Activated T-cell treated with anti-CD3 and anti-CD28 coated beads, Interleukin-2, amount 50 U/mL, for 72 hours (primary cell): ENCODE data around the gene TSEN15. TPM values are rescaled to one million over a fixed set of nuclear protein-coding genes. Genes with fewer than 3 reads are reported as not detected.
A peak's percentile ranks its signal among the peaks of the same experiment; 100 is the strongest.

Experiments used
- ATAC-seq, 2 donors: fragments of 150-1000 bp; cut with Tn5 transposase; replicated peaks in 1 of 2; 2 replicates each; pipeline ENCODE4 v1.10.0; 2021; ENCODE audit warnings: moderate library complexity in 2 of 2, mild to moderate bottlenecking in 1 of 2
- DNase-seq, 2 donors: peaks; one replicate each; pipeline ENCODE4 v3.0.0; 2021 to 2022; ENCODE audit warnings: mixed read lengths in 1 of 2
- H3K27ac Mint-ChIP-seq: one replicate; pipeline ENCODE4 v1.8.0; 2022; ENCODE audit warnings: mild to moderate bottlenecking, moderate library complexity, mixed read lengths
- H3K27me3 Mint-ChIP-seq: one replicate; pipeline ENCODE4 v1.8.0; 2022; ENCODE audit warnings: low read depth, mixed read lengths
- H3K36me3 Mint-ChIP-seq, 2 donors: one replicate each; pipeline ENCODE4 v1.8.0; 2022; ENCODE audit warnings: mixed read lengths in 2 of 2, mild to moderate bottlenecking in 1 of 2; ENCODE audit not compliant: insufficient read depth in 2 of 2
- H3K4me1 Mint-ChIP-seq: one replicate; pipeline ENCODE4 v1.8.0; 2022; ENCODE audit warnings: low read depth, mixed read lengths
- H3K4me3 Mint-ChIP-seq, 2 donors: one replicate each; pipeline ENCODE4 v1.8.0; 2022; ENCODE audit warnings: mild to moderate bottlenecking in 2 of 2, mixed read lengths in 2 of 2, moderate library complexity in 2 of 2
- H3K9me3 Mint-ChIP-seq, 2 donors: one replicate each; pipeline ENCODE4 v1.8.0; 2022; ENCODE audit warnings: mixed read lengths in 2 of 2
- total RNA-seq, 2 donors: library from RNA; stranded (reverse); gene quantifications; one replicate each; pipeline ENCODE4 v1.2.3, GENCODE V29; 2022

Gene TSEN15
- total RNA-seq, 2 donors from 2014 or later: 74.2 to 82.3 TPM

DNA sequence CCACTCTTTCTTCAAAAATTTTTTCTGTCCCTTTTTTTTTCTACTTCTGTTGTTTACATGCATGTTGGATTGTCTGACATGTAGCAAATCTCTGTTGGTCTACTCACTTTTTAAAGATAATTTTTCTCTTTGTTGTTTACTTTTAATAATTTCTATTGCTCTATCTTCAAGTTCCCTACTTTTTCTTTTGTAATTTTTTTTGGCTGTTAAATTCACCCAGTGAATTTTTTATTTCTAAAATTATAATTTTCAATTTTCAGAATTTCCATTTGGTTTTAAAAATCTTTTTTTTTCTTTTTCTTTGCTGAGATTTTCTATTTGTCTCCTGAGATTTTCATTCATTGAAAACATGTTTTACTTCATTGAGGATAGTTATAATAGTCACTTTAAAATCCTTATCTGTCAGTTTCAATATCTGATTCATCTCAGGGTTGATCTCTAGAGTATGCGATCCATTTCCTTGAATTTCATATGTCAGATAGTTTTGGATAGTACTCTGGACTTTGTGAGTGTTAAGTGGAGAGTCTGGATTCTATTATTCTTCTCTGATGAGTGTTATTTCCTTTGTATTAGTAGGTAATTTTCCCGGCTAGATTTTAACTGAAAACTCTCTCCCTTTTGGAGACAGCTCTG, 1.6 kb upstream of the TSEN15 start:
- DNase-seq (no peak), ATAC-seq (no peak)
- Mint-ChIP-seq H3K4me1 (peaks cover 42% of the 10 kb centered on the region), H3K9me3 (no peaks in the 10 kb centered on the region), H3K4me3 (peak overlapping the region; percentile 61 to 94), H3K27ac (peak overlapping the region; percentile 33), H3K36me3 (peaks cover 7 to 12% of the 10 kb centered on the region in 2 donors), H3K27me3 (peaks cover 26% of the 10 kb centered on the region)

DNA sequence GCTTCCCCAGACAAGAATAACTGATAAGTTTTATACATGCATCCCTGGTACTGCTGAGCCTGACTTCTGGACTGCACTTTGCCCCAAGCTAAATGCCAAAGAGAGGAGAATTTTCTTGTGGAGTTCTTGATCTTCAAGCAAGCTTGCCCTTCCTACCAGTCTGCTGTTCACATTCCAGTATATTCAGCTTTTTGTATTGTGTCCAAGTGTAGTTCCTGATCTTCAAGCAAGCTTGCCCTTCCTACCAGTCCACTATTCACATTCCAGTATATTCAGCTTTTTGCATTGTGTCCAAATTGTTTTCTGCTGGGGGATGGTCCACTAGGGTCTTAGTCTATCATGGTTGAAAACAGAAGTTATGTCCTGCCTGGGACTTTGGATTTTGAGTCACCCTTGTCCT, 894 bp upstream of the TSEN15 start:
- Mint-ChIP-seq H3K36me3 (peaks cover 7 to 13% of the 10 kb centered on the region in 2 donors), H3K27me3 (peaks cover 22% of the 10 kb centered on the region), H3K4me3 (peak overlapping the region; percentile 90 to 94), H3K9me3 (no peaks in the 10 kb centered on the region), H3K4me1 (peaks cover 41% of the 10 kb centered on the region), H3K27ac (peak overlapping the region; percentile 99)
- ATAC-seq: no peak
- DNase-seq: no peak

DNA sequence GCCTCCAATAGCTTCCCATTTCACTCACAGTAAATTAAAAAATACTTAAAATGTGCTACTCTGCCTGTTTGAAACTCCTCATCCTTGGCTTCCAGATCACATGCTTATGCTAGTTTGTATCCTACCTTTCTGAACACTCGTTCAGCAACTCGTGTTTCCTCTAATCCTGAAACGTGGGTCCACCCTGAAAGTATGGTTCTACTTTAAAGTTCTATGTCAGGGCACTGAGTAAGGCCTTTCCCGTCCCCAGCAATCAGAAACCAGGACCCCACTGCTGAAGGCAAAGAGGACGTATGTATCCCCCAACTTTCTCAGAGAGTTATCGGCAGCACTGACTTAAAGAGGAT, 419 bp upstream of the TSEN15 start:
- ATAC-seq (peak; percentile 24 to 27), DNase-seq (no peak)
- Mint-ChIP-seq H3K27me3 (peaks cover 22% of the 10 kb centered on the region), H3K36me3 (peaks cover 7 to 13% of the 10 kb centered on the region in 2 donors), H3K27ac (peak overlapping the region; percentile 99), H3K4me1 (peaks cover 41% of the 10 kb centered on the region), H3K9me3 (no peaks in the 10 kb centered on the region), H3K4me3 (peak overlapping the region; percentile 90 to 94)

DNA sequence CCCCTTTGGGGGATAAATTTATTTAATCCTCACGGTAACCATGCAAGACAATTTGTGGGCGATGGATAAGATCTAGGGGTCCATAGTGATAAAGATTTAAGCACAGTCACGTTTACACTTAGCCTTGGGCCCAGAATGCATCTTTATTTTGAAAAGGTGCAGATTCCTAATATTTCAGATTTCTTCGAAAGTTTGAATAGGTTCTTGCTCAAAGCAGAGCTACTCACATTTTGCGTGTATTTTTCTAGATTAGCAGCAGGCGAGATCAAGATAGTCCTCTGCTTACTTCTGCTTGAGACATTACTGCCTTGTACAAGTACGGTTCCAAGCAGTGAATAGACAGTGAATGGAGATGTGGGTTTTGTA, 647 bp downstream of the TSEN15 start:
- H3K27me3 Mint-ChIP-seq: peaks cover 22% of the 10 kb centered on the region
- no peak for DNase-seq
- H3K4me1 Mint-ChIP-seq: peaks cover 49% of the 10 kb centered on the region
- peak overlapping the region; percentile 99 for H3K27ac Mint-ChIP-seq
- peak overlapping the region; percentile 90 to 94 for H3K4me3 Mint-ChIP-seq
- ATAC-seq: no peak
- peaks cover 9 to 18% of the 10 kb centered on the region in 2 donors for H3K36me3 Mint-ChIP-seq
- H3K9me3 Mint-ChIP-seq: no peaks in the 10 kb centered on the region

DNA sequence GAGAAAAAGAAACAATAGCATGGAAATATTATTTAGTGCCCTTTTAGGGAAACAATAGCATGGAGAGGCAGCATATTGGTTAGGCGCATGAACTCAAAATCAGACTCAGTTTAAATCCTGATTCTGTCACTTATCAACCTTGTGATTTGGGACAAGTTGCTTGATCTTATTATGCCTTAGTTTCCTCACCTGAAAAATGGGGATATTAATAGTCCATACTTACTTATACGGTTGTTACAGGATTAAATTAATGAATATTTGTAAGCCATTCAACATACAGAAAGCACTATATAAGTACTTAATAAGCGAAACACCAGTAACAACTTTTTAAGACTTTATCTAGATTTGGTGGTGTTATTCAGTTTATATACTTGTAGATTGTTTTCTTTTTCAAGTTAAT, 1.2 kb downstream of the TSEN15 start:
- Mint-ChIP-seq H3K27ac (peak overlapping the region; percentile 99), H3K4me3 (peak overlapping the region; percentile 90 to 94), H3K9me3 (no peaks in the 10 kb centered on the region), H3K4me1 (peaks cover 49% of the 10 kb centered on the region), H3K27me3 (peaks cover 22% of the 10 kb centered on the region), H3K36me3 (peaks cover 9 to 18% of the 10 kb centered on the region in 2 donors)
- ATAC-seq: no peak
- no peak for DNase-seq

DNA sequence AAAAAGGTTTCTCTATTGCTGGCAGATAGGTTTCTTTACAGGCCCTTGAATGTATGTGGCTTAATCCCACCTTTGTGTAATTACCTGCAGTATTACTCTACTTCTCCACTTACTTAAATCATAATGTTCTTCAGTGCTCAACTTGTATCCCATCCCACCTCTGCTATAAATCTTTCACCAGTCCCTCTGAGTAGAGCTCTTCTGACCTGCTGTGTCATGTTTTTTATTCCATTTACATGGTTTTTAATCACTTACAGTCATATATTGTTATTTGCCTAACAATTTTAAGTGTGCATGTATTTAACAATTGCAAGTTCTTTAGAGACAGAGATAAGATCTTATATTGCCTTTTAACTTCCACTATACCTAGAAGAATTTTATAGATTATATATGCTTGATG, 2.4 kb downstream of the TSEN15 start:
- Mint-ChIP-seq H3K4me3 (peak overlapping the region; percentile 90 to 94), H3K4me1 (peaks cover 49% of the 10 kb centered on the region), H3K27me3 (peaks cover 16% of the 10 kb centered on the region)

DNA sequence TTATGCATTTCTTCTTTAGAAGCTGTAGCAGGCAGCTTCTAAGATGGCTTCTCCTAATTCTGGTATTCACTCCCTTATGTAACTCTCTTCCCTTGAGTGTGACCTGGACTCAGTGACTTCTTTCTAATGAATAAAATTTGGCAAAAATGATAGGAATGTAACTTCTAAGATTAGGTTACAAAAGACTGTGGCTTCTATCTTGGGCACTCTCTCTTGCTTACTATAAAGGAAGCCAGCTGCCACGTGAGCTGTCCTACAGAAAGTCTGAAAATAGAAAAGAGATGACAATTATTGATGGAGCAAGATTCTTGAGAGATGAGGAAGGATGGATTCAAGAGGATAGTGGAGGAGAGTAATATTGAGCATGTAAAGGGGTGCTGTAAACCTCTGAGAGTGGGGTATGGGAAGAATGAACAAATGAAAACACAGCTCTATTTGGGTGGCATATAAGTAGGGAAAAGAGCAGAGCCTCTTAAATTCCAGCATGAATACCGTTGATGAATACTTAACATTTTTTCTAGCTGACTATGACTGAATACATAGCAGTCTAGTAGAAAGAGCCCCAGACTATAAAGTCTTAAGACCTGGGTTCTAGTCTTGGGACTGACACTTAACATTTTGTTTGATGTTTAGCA, 5.5 kb downstream of the TSEN15 start:
- no peak overlapping the region for H3K27ac Mint-ChIP-seq
- H3K4me1 Mint-ChIP-seq: peaks cover 41% of the 10 kb centered on the region
- peaks cover 2 to 16% of the 10 kb centered on the region in 2 donors for H3K36me3 Mint-ChIP-seq
- H3K9me3 Mint-ChIP-seq: no peaks in the 10 kb centered on the region
- no peak for DNase-seq
- no peaks in the 10 kb centered on the region for H3K27me3 Mint-ChIP-seq
- ATAC-seq: no peak
- H3K4me3 Mint-ChIP-seq: no peak overlapping the region

More for the DNA sequence above, 2.4 kb downstream of the TSEN15 start:
- H3K9me3 Mint-ChIP-seq: no peaks in the 10 kb centered on the region
- no peak for DNase-seq
- no peak for ATAC-seq
- H3K27ac Mint-ChIP-seq: no peak overlapping the region
- H3K36me3 Mint-ChIP-seq: peaks cover 9 to 20% of the 10 kb centered on the region in 2 donors

DNA sequence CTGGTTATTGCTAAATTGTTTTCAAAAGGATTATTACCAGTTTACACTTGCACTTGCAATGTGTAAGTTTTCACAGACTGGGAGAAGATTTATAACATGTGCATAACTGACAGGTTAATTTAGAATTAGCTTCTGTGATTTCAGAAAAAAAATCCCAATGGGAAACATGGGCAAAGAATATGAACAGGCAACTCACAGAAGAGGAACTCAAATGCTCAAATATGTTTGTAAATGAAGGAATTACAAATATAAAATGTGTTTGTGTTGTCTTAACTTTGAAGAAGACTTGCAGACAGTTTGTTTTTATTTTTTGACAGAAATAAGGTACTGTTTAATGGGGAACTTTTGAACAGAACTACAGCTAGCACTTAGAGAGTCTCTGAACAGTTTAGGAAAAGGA, 8.4 kb downstream of the TSEN15 start:
- no peak for ATAC-seq
- no peaks in the 10 kb centered on the region for H3K9me3 Mint-ChIP-seq
- H3K27me3 Mint-ChIP-seq: no peaks in the 10 kb centered on the region
- no peak overlapping the region for H3K27ac Mint-ChIP-seq
- no peak for DNase-seq
- H3K4me1 Mint-ChIP-seq: peaks cover 26% of the 10 kb centered on the region
- peaks cover 4 to 18% of the 10 kb centered on the region in 2 donors for H3K36me3 Mint-ChIP-seq
- H3K4me3 Mint-ChIP-seq: no peak overlapping the region

DNA sequence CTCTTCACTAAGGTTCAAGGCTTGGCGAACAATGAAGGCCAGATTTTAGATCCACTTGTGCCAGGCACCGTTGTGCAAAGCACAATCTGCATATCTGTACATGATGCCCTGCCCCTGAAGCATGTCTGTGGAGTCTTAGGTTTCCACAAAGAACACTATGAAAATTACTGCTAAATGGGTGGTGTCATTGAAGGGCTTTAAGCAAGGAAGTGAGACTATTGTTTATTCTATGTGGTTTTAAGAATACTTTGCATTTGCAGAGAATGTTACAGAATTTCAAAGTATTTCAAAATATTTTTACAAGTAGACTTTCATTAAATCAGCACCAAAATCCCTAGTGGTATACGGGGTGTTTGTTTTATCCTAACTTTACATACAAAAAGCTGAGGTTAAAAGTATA, 8.8 kb downstream of the TSEN15 start:
- no peak for DNase-seq
- H3K27ac Mint-ChIP-seq: no peak overlapping the region
- H3K4me3 Mint-ChIP-seq: no peak overlapping the region
- H3K27me3 Mint-ChIP-seq: no peaks in the 10 kb centered on the region
- no peaks in the 10 kb centered on the region for H3K9me3 Mint-ChIP-seq
- no peak for ATAC-seq
- H3K4me1 Mint-ChIP-seq: peaks cover 23% of the 10 kb centered on the region
- H3K36me3 Mint-ChIP-seq: peaks cover 5 to 16% of the 10 kb centered on the region in 2 donors

DNA sequence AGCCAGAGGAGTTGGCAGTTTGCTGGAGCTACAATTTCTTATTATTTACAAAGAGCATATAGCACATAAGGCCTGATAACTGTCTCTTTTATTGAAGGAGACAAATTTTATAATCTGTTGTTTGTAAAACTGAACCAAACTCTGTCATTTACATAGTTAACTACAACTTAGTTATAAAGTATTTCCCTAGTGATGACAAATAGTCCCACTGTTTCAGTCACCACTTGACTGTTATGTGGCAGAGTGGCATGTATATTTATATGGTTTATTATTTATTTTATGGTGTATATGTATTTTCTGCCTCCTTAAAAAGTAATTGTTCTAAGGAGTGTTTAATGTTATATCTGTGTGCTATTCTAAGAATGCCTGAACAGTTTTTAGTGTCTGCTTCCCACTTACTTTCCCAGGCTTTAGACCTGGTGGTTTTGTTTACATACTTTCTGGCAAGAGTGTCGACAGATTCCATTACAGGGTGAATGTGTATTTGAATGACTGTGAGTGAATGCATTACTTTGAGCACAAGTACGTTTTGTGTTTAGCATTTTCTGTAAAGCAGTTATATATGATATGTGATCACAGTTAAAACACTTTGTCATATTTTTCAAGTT, 10.0 kb downstream of the TSEN15 start:
- no peak for DNase-seq
- Mint-ChIP-seq H3K9me3 (no peaks in the 10 kb centered on the region), H3K4me1 (peaks cover 20% of the 10 kb centered on the region), H3K36me3 (peaks cover 8 to 23% of the 10 kb centered on the region in 2 donors), H3K4me3 (no peak overlapping the region), H3K27me3 (no peaks in the 10 kb centered on the region), H3K27ac (no peak overlapping the region)
- ATAC-seq: no peak

DNA sequence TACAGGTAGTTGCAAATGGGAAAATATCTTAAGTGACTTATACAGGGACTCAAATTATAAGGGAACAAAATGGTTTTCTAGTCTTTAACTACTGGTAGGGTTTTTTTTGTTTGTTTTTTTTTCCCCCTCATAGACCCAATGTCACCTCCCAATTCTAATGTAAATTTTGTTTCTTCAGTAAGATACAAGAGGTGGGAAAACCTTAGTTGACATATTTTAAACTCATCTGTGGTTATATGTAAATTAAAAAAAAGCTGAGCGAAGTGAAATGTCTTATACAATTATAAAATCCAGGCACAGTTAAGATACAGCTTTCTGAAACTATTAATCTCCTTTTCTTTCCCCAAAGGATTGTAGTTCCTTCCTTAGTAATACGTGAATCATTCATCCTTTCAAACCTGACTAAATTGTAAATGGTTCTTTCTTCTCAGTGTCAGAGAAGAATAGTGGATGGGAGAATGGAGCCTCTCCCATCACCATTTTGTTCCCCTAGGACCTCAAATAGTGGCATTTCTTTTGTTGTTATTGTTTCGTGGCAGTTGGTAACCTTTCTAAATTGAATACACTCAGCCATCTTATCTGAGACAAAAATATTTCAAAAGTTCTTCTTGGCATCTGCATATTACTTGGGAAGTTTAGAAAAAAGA, 11.2 kb downstream of the TSEN15 start:
- no peak for ATAC-seq
- H3K27ac Mint-ChIP-seq: no peak overlapping the region
- peaks cover 16% of the 10 kb centered on the region for H3K4me1 Mint-ChIP-seq
- H3K4me3 Mint-ChIP-seq: no peak overlapping the region
- H3K36me3 Mint-ChIP-seq: peaks cover 10 to 26% of the 10 kb centered on the region in 2 donors
- DNase-seq: no peak
- H3K27me3 Mint-ChIP-seq: no peaks in the 10 kb centered on the region
- no peaks in the 10 kb centered on the region for H3K9me3 Mint-ChIP-seq

DNA sequence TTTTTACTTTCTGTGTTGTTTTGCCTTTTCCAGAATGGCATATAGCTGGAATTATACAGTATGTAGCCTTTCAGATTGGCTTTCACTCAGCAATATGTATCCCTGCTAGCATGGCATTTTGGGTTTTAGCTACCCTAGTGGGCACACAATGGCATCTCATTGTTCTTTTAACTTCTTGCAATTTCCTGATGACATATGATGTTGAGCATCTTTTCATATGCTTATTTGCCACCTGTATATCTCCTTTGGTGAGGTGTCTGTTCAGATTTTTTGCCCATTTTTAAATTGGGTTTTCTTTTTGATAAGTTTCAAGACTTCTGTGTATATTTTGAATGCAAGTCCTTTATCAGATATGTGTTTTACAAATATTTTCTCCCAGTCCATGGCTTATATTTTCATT, 14.0 kb downstream of the TSEN15 start:
- Mint-ChIP-seq H3K27ac (no peak overlapping the region), H3K9me3 (no peaks in the 10 kb centered on the region), H3K36me3 (peaks cover 10 to 23% of the 10 kb centered on the region in 2 donors), H3K27me3 (no peaks in the 10 kb centered on the region), H3K4me1 (peaks cover 25% of the 10 kb centered on the region), H3K4me3 (no peak overlapping the region)
- no peak for ATAC-seq
- no peak for DNase-seq

DNA sequence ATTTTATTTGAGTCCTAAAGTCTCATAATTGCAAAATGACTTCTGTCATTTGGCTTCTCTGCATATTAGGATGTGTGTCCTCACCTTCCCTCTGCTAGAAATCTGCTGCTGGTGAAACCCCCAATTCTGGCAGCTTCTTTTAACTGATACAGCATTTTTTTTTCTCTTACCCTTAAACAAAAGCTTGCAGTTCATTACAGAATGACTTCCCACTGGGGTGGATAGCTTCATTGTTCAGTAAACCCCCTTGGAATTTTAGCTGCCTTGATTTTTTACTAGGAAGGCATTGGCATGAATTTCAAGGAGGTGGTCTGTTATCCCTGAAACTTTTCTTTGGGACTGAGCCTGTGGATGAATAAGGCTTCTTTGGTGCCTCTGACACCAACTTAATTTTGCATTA, 16.8 kb downstream of the TSEN15 start:
- DNase-seq (no peak), ATAC-seq (no peak)
- H3K4me1 Mint-ChIP-seq: peaks cover 16% of the 10 kb centered on the region
- no peak overlapping the region for H3K4me3 Mint-ChIP-seq
- H3K27ac Mint-ChIP-seq: no peak overlapping the region
- H3K27me3 Mint-ChIP-seq: no peaks in the 10 kb centered on the region
- H3K9me3 Mint-ChIP-seq: no peaks in the 10 kb centered on the region
- H3K36me3 Mint-ChIP-seq: peaks cover 10 to 29% of the 10 kb centered on the region in 2 donors
